RPMI8226 (cell line): ENCODE data around the gene CCL26.
"Not testable (repeated sequence)": the region's sequence is repeated elsewhere in the genome, so short reads cannot be mapped to it uniquely, and the experiment has no call there.

Experiments used
- DNase-seq: peaks from one replicate; pipeline ENCODE4 v3.0.0-alpha.2; 2015

Gene CCL26, protein sequence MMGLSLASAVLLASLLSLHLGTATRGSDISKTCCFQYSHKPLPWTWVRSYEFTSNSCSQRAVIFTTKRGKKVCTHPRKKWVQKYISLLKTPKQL

DNA sequence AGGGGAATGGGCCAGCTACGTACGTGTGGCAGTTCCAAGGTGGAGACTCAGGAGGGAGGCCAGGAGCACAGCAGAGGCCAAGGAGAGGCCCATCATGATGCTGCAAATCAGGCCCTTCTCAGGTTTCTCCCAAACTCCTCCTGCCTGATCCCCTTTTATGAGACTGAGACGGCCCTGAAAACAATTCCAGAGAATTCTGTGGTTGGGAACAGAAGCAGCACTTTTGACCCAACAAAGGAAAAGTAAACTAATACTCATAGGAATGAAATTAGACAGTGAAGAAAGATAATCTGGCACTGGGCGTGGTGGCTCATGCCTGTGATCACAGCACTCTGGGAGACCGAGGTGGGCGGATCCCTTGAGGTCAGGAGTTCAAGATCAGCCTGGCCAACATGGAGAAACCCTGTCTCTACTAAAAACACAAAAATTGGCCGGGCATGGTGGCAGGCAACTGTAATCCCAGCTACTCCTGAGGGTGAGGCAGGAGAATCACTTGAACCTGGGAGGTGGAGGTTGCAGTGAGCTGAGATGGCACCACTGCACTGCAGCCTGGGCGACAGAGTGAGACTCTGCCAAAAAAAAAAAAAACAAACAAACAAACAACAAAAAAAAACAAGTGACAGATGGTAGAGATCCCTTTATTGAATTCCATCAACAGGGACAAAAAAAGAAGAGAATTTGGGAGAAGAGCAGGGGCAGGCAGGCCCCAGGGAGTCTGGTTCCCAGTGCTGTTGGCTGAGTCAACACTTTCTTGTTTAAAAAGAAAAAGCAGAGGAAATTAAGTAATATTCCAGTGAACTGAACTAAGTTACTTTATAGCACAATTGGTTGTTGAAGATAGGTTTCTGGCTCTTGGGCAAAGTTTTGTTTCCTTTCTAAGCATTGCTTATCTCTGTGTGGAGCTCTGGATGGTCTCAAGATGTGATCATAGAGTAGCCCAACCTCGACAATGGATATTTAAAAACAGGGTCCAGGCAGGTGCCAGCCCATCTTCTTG, at the start of gene CCL26:
TSS of gene CCL26 (minus strand) at position 131 of the 997 bp plus-strand sequence. CDS start at position 96, 35 bp downstream.
- DNase-seq: no peak

GRCh38 chr7:75820688-75821087, 48.7 kb upstream of the CCL26 start:
- no peak for DNase-seq

GRCh38 chr7:75819711-75820110, 47.7 kb upstream of the CCL26 start:
- no peak for DNase-seq

DNA sequence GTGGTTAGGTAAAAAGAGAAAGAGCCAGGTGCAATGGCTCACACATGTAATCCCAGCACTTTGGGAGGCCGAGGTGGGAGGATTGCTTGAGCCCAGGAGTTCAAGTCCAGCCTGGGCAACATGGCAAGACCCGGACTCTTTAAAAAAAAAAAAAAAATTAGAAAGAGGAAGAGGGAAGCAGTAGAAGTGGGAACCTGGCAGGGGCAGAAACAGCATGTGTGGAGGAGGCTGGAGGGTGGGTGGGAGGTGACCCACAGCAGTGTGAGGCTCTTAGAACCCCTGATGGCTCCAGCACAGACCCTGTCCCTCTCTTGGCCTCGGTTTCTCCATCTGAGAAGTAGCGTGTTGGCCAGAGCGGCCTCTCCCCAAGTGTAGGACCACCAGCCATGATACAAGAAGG, 46.5 kb upstream of the CCL26 start:
- no peak for DNase-seq

DNA sequence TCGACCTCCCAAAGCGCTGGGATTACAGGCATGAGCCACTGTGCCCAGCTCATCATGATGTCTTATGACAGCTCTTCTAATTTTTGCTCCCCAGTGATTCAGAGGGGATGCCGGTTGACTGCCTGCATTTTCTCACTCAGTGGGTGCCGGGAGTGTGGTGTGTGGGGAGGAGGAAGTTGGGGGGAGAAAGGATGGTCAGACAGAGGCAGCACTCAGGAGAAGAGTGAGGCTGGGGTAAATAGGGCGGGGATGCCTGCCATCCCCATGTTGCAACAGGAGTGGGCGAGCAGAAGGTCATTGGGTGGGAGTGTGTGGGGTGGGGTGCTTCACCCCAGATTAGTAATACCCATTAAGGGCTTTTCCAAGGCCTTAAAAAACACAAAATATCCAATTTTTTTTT, 45.1 kb upstream of the CCL26 start:
- DNase-seq: no peak

- DNase-seq: no peak
Observed at GRCh38 chr7:75815418-75816064, 43.5 kb upstream of the CCL26 start.

- no peak for DNase-seq
Observed at GRCh38 chr7:75814407-75814947, 42.5 kb upstream of the CCL26 start.

GRCh38 chr7:75813781-75814236, 41.8 kb upstream of the CCL26 start, which contains the start of gene CCL24:
CCL24 (minus strand) TSS chr7:75813806; CDS start chr7:75813715, 91 bp downstream.
- DNase-seq: no peak

GRCh38 chr7:75813084-75813483, 41.1 kb upstream of the CCL26 start:
- no peak for DNase-seq

- no peak for DNase-seq
Observed at GRCh38 chr7:75811894-75812678, 40.1 kb upstream of the CCL26 start.

DNA sequence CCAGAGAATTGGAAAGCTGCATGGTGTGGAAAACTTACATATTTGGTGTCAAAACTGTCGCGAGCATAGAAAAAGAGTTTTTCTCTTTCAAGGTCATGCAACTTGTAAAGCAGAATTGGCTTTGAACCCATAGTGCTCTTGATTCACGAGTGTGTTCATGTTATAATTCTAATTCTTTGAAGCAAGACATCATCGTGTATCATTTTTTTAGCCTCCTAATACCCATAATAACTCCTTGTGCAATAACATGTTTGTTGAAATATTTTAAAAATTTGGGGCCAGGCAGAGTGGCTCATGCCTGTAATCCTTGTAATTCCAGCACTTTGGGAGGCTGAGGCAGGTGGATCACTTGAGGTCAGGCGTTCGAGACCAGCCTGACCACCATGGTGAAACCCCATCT, 37.4 kb upstream of the CCL26 start:
- DNase-seq: no peak

- DNase-seq: peak; percentile 72
Observed at GRCh38 chr7:75808106-75808505, 36.1 kb upstream of the CCL26 start.

- no peak for DNase-seq
Observed at GRCh38 chr7:75807452-75807851, 35.4 kb upstream of the CCL26 start.

DNA sequence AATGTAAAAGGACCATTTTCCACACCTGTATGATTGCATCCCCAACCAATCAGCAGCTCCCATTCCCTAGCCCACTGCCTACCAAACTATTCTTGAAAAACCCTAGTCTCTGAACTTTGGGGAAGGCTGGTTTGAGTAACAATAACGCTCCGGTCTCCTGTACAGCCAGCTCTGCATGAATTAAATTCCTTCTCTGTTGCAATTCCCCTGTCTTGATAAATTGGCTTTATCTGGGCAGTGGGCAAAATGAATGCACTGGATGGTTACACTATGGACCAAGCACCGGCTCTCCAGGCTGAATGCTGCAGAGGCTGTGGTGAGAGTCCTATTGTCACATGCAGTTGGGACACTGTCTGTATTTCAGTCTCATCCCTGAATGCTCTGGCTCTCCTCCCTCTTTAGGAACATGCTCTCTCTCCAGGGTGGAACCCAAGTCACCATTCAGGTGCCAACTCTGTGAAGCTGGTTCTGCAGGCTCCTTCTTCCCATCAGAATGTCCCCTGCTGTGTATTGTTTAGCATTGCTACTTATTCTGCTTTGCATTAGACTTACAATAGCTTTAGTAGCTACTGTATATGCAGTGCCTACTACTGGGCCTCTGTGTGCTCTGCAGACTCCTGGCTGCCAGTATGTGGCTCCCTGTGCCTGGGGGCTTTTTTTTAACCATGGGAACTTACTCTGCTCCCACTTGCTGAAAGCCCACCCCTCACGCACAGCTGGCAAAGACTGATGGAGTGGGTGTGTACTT, 34.7 kb upstream of the CCL26 start:
- DNase-seq: no peak

- no peak for DNase-seq
Observed at GRCh38 chr7:75804705-75805104, 32.7 kb upstream of the CCL26 start.

DNA sequence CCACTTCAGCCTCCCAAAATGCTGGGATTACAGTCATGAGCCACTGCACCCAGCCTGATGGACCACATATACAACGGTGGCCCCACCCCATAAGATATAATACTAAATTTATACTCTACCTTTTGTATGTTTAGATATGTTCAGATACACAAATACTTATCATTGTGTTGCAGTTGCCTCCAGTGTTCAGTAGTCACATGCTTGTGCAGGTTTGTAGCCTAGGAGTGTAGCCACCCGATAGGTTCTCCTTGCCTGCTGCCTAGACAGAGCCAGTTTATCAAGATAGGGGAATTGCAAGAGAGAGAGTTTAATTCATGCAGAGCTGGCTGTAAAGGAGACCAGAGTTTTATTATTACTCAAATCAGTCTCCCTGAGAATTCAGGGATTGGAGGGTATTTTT, 32.0 kb upstream of the CCL26 start:
- no peak for DNase-seq

DNA sequence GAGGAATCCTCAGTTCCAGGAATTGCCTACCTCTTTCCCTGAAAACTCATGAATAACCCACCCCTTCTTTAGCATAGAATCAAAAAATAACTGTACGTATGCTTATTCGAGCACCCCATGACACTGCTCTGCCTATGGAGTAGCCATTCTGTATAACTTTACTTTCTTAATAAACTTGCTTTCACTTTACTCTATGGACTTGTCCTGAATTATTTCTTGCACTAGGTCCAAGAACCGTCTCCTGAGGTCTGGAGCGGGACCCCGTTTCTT, 30.5 kb upstream of the CCL26 start:
- DNase-seq: no peak

DNA sequence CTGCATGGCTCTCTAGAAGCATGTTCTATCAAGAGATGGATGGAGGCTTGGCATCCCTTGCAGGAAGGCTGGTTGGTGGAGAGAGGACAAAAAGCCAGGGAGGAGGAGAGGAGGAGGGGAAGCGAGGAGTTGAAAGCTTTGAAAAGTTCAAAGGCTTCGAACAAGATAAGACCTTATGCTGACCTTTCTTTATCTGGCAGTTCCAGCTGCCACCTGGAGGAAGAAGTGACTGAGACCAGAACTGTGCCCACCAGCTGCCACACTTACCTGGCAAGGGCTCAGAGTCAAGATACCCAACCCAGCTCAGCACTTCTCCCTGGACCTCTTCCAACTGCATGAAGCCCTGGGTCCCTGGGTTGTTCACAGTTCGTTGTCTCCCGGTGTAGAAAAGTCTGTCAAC, 26.8 kb upstream of the CCL26 start:
- DNase-seq: peak; percentile 98

GRCh38 chr7:75796420-75796819, 24.4 kb upstream of the CCL26 start:
- no peak for DNase-seq

DNA sequence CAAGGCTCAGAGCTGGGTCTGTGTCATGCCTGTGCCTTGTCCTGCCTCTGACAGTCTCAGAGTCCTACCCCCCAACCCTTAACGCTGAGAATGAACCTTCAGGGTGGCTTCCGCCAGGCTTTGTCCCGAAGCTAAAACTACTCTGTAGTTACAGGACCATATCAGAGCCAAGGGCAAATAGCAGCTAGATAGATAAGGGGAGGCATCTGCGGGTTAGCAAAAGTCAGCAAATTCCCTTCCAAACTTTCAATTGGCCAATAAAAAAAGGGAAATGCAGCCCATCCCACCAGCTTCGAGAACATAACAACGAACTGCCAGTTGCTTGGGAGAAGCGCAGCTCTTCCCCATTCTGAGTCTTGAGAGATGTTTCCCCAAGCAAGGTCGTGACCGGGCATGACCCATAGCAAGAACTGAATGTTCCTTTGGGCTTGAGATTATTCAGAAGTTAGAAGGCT, 23.8 kb upstream of the CCL26 start:
- DNase-seq: no peak

DNA sequence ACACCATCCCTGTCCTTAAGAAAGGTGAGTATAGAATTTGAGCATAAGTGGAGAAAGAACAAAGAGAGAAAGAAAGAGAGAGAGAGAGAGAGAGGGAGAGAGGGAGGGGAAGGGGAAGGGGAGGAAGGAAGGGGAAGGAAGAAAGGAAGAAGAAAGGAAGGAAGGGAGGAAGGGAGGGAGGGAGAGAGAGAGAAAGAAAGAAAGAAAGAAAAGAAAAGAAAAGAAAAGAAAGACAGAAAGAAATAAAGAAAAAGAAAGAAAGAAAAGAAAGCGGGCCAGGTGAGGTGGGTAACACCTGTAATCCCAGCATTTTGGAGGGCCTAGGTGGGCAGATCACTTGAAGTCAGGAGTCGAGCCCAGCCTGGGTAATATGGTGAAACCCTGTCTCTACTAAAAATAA, 21.7 kb upstream of the CCL26 start:
- DNase-seq: no peak

DNA sequence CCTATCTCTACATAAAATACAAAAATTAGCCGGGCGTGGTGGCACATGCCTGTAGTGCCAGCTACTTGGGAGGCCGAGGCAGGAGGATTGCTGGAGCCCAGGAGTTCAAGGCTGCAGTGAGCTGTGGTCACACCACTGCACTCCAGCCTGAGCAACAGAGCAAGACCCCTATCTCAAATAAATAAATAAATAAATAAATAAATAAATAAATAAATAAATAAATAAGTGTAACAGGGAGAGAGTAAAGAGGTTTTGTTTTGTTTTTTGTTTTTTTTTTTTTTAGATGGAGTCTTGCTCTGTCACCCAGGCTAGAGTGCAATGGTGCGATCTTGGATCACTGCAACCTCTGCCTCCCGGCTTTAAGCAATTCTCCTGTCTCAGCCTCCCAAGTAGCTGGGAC, 20.6 kb upstream of the CCL26 start:
- DNase-seq: not testable (repeated sequence)
